RWPE1 (cell line): Measurements from ENCODE around the gene ST14.
A peak's percentile ranks its signal among the peaks of the same experiment; 100 is the strongest.

ENCODE experiments used
- CTCF ChIA-PET: fragments of 350-600 bp; sonication (Branson Sonifier 250); formaldehyde crosslinking; extraction: SDS; loops from one replicate; lab custom pipeline; 2021; lab: Yijun Ruan, JAX
- POLR2A ChIA-PET: fragments of 400-600 bp; formaldehyde crosslinking; extraction: SDS; loops from one replicate; lab custom pipeline; 2020; ENCODE audit warnings: antibody characterized with exemption; ENCODE audit not compliant: low non-redundant PET; lab: Yijun Ruan, JAX
- DNase-seq: peaks from one replicate; pipeline ENCODE4 v3.0.0; 2012; ENCODE audit warnings: low spot score
- H3K27ac ChIP-seq: fragments of 450-650 bp; 2 replicates; pipeline ENCODE4 v1.5.1; 2017
- TF ChIP-seq, protein P1 (sequence below): fragments of 450-650 bp; conservative IDR thresholded peaks from 2 replicates; pipeline ENCODE4 v1.5.1; 2017; ENCODE audit warnings: low read depth, mild to moderate bottlenecking

The ST14 gene

DNA sequence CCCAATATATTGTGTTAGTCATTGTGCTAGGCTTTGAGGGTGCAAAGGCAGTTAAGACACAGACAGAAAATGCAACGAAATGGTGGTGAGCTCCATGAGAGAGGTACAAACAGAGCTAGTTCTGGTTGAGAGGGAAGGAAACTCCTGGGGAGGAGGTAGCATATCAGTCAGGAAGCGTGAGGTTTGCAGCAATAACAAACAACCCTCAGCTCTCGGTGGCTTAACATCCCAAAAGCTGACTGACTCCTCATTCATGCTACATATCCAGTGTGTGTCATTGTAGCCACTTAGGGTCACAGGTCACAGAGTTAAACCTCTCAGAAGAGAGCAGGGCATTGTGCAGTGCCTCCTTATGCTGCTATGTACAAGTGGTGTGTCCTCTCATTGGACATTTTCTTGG is 1.7 kb upstream of the ST14 start:
- TF ChIP-seq, protein P1, sequence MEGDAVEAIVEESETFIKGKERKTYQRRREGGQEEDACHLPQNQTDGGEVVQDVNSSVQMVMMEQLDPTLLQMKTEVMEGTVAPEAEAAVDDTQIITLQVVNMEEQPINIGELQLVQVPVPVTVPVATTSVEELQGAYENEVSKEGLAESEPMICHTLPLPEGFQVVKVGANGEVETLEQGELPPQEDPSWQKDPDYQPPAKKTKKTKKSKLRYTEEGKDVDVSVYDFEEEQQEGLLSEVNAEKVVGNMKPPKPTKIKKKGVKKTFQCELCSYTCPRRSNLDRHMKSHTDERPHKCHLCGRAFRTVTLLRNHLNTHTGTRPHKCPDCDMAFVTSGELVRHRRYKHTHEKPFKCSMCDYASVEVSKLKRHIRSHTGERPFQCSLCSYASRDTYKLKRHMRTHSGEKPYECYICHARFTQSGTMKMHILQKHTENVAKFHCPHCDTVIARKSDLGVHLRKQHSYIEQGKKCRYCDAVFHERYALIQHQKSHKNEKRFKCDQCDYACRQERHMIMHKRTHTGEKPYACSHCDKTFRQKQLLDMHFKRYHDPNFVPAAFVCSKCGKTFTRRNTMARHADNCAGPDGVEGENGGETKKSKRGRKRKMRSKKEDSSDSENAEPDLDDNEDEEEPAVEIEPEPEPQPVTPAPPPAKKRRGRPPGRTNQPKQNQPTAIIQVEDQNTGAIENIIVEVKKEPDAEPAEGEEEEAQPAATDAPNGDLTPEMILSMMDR = no peak
- ChIA-PET CTCF (interaction anchor here (1.5 kb wide), 1 partner anchor 12 kb away, joined by 9 read pairs; no protein-coding TSS in a partner anchor), POLR2A (no interaction called here)
- DNase-seq = no peak
- no peak overlapping the region for H3K27ac ChIP-seq

DNA sequence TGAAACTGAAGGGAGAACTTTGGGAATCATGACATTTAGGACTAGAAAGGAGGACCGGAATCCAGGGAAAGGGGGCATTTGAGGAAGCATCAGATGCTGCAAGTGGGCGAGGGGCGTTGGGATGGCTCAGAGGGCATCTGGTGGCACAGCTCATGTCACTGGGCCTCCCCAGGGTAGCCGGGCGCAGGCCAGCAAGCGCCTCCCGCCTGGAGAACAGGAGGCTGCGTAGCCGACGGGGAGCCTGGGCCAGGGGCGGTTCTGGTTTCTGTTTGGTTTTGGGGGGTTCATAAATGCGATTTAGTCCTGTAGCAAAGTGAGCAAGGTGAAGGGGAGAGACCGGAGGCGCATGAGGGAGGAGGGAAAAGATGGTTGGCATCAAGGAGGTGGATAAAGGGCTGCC is 443 bp upstream of the ST14 start:
- POLR2A ChIA-PET = no interaction called here
- CTCF ChIA-PET = no interaction called here
- H3K27ac ChIP-seq = no peak overlapping the region
- no peak for DNase-seq
- TF ChIP-seq, protein P1 = no peak

DNA sequence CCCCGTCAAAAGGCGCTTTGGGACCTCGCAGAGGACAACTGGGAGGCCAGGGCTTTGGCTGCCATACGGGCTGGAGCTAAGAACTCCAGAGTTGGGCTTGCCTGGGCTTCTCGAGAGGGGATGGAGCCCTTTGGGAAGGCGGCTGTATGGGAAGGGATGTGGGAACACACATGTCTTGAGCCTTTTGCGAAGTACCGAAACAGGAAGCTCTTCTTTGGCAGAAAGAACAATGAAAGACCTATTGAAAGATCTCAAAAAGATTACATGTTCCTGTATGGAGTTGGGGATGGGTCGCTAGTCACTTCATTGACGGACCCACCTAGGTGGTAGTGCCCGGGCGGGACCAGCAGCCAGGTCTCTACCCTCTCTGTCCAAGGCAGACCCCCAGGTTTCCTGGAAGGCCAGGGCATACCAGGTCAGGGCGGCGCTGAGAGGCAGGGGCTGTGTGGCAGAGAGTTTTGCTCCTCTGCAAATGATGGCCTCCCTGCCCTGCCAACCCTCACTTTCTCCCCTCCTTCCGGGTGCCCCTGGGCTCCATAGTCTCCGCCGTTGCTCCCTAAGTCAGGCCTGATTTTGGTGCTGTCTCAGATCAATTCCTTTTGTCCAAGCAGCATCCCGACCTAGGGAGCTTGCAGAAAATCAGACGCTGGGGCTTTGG is 1.0 kb downstream of the ST14 start:
- ChIA-PET CTCF (interaction anchor here (0.6 to 1.2 kb wide), 3 partner anchors 15 to 52 kb away, joined by 4 to 8 read pairs (median 7); no protein-coding TSS in a partner anchor), POLR2A (interaction anchor here (1.0 to 1.3 kb wide), 2 partner anchors 10 to 14 kb away, joined by 4 to 5 read pairs; no protein-coding TSS in a partner anchor)
- DNase-seq = no peak
- H3K27ac ChIP-seq = no peak overlapping the region
- TF ChIP-seq, protein P1 = no peak

DNA sequence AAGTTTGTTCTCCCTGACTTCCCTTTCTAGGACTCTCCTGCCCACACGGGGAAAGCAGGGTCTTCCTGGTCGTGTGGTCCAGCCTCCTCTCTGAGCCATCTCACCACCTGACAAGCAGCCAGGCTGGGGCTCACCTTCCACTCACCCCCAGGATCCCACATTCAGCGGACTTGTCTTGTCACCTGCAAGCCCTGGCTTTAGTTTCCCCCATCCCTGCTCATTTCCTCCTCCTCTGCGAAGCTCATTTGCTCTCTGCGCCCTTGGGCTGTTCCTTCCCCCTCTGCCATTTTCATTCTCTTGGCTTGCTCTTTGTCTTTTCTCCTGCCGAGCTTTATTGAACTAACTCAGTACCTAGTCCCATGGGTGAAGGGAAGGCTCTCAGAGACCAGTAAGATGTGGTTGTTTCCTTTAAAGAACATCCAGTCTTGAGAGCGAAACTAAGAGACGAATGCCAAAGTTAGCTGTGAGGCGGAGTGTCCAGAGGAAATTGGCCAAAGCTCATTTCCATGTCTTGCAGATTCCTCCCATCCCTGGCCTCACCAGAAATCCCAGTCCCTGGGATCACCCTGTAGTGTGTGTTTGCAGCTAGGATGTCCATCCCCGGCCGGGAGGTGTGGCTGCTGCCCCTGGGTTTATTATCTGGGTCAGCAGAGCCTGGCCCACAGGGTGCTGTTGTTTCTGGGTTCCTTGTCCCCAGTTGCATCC is 2.0 kb downstream of the ST14 start:
- CTCF ChIA-PET = interaction anchor here (1.4 kb wide), 1 partner anchor 304 kb away, joined by 3 read pairs; no protein-coding TSS in a partner anchor
- no peak overlapping the region for H3K27ac ChIP-seq
- DNase-seq = no peak
- TF ChIP-seq, protein P1 = no peak
- POLR2A ChIA-PET = no interaction called here

DNA sequence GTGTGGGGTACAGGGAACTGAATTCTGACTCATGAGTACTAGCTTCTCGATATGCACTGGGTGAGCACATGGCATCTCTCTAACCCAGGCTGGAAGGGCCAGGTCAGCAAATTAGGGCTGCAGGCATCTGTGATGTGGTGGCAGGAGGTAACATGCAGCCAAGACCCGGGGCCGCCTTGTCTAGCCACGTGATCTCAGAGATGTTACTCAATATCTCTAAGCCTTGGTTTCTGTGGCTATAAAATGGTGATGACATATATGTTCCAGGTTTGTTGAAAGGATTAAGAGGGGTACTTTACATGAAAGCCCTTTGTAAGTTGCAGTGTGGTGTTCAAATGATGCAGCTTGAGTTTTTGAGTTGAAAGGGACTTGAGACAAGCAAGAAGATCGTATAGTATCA is 3.2 kb downstream of the ST14 start:
- ChIA-PET CTCF (interaction anchor here (0.6 to 1.4 kb wide), 2 partner anchors 271 to 305 kb away, joined by 3 to 7 read pairs; no protein-coding TSS in a partner anchor), POLR2A (no interaction called here)
- H3K27ac ChIP-seq = no peak overlapping the region
- TF ChIP-seq, protein P1 = no peak
- DNase-seq = peak; percentile 41

DNA sequence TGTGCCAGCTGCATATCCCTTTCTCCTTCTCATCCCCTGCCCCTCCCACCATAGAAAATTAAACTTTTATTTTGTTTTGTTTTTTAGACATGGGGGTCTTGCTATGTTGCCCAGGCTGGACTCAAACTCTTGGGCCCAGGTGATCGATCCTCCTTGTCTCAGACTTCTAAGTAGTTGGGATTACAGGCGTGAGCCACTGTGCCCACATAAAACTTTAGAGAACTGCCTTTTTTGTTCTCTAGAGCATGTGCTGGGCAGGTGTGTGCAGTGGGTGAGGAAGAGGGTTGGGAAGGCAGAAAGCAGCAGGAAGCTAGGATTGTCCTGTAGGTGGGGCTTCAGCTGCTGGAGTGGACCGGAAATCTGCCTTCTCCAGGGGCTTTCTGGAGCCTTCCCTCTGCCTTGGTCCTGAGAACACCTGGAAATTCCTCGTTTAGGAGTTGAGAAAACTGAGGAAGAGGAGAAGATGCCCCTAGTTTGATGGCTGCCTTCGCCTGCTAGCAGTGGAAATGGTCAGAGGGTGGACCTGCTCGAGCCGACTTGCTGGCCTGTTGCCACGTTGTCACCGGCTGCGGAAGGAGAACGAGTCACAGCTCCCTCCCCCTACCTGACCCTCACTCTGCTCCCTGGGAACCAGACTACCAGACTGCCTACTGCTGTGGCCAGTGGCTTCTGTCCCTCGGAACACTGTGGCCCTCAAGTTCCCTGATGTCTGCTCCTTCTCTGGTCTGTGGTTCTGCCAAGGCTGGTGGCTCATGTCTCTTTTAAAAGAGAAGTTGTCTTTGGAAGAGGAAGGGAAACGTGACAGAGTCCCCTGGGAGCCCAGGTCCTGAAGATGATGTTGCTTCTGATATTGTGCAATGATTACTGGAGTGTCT is 4.0 kb downstream of the ST14 start:
- TF ChIP-seq, protein P1 = no peak
- POLR2A ChIA-PET = no interaction called here
- CTCF ChIA-PET = interaction anchor here (0.6 kb wide), 1 partner anchor 271 kb away, joined by 7 read pairs; no protein-coding TSS in a partner anchor
- H3K27ac ChIP-seq = no peak overlapping the region
- no peak for DNase-seq
